Activated CD8-positive, alpha-beta T cell treated with anti-CD3 and anti-CD28 coated beads for 36 hours (primary cell): ENCODE data around the gene ATRIP. TPM values are rescaled to one million over a fixed set of nuclear protein-coding genes. Genes with fewer than 3 reads are reported as not detected.
A peak's percentile ranks its signal among the peaks of the same experiment; 100 is the strongest.

ENCODE experiments used
- ATAC-seq: fragments of 200-7000 bp; cut with Tn5 transposase; one replicate; pipeline ENCODE4 v1.10.0; 2021; ENCODE audit warnings: mild to moderate bottlenecking, moderate library complexity
- CTCF ChIA-PET: fragments of 350-600 bp; sonication (Branson Sonifier 250); formaldehyde crosslinking; loops from one replicate; lab custom pipeline; 2021; ENCODE audit warnings: antibody characterized with exemption; lab: Charles Lee
- POLR2A ChIA-PET: fragments of 350-600 bp; sonication (Branson Sonifier 250); formaldehyde crosslinking; loops from one replicate; lab custom pipeline; 2021; ENCODE audit warnings: antibody characterized with exemption; lab: Charles Lee
- DNase-seq: peaks from one replicate; pipeline ENCODE4 v3.0.0-alpha.2; 2020
- H3K27ac Mint-ChIP-seq: one replicate; pipeline ENCODE4 v1.8.0; 2021; ENCODE audit warnings: mild to moderate bottlenecking, mixed read lengths
- H3K27me3 Mint-ChIP-seq: one replicate; pipeline ENCODE4 v1.8.0; 2021; ENCODE audit warnings: mixed read lengths
- H3K36me3 Mint-ChIP-seq: one replicate; pipeline ENCODE4 v1.8.0; 2021; ENCODE audit warnings: low read depth, mixed read lengths
- H3K4me1 Mint-ChIP-seq: one replicate; pipeline ENCODE4 v1.8.0; 2021; ENCODE audit warnings: low read depth, mixed read lengths
- H3K4me3 Mint-ChIP-seq: one replicate; pipeline ENCODE4 v1.8.0; 2021; ENCODE audit warnings: mild to moderate bottlenecking, moderate library complexity, mixed read lengths
- H3K9me3 Mint-ChIP-seq: one replicate; pipeline ENCODE4 v1.8.0; 2021; ENCODE audit warnings: mixed read lengths
- intact Hi-C: fragments of 100-400 bp; cut with micrococcal nuclease; formaldehyde crosslinking; loops from one replicate; pipeline ENCODE4 v1.10.0; 2022
- total RNA-seq, 2 experiments: library from RNA; stranded (reverse); gene quantifications; one replicate each; pipeline ENCODE4 v1.2.3, GENCODE V29; 2021
- TF ChIP-seq, protein P1 (sequence below): fragments of 200-600 bp; IDR thresholded peaks from one replicate; pipeline ENCODE4 v1.8.0; 2022; ENCODE audit warnings: antibody characterized with exemption, mild to moderate bottlenecking

The ATRIP gene
- total RNA-seq, 2 experiments from 2014 or later = 12.4 to 15.0 TPM

DNA sequence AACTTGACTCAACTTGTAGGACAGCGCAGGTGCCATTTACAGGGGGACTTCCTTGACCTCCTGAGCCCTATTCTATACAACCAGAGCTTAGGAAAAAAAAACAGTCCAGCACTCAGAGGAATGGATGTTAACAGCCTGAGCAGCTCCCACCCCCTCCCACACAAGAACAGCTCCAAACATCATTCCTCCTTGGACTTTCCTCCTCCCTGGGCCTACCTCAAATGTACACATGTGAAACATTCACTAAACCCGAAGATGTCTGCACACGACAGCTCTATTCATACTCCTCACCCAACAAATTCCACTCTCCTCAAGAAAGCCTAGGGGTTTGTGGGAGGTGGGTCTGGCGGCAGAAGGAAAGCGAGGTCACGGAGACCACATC is 503 bp upstream of the ATRIP start:
- H3K4me1 Mint-ChIP-seq = peaks cover 42% of the 10 kb centered on the region
- intact Hi-C loops = no loop called here

DNA sequence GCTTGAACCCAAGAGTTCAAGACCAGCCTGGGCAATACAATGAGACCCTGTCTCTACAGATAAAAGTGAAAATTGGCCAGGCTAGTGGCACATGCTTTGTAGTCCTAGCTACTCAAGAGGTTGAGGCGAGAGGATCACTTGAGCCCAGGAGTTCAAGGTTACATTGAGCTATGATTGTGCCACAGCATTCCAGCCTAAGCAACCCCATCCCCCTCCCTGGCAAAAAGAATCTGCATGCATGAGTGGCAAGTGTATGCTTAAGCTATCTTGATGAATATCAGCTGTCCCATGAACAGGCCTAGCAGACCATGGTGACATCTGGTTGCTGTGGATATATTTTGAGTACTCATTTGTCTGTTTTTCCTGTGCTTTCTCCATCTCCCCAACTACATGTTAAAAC is 4.7 kb downstream of the ATRIP start:
- ATAC-seq (no peak), DNase-seq (no peak)
- Mint-ChIP-seq H3K9me3 (no peaks in the 10 kb centered on the region), H3K36me3 (peaks cover 36% of the 10 kb centered on the region), H3K4me1 (peaks cover 15% of the 10 kb centered on the region), H3K27ac (no peak overlapping the region), H3K27me3 (no peaks in the 10 kb centered on the region), H3K4me3 (no peak overlapping the region)
- intact Hi-C loops = no loop called here
- POLR2A ChIA-PET = interaction anchor here (0.7 kb wide), 2 partner anchors 19 to 212 kb away, joined by 3 read pairs; no protein-coding TSS in a partner anchor
- TF ChIP-seq, protein P1, sequence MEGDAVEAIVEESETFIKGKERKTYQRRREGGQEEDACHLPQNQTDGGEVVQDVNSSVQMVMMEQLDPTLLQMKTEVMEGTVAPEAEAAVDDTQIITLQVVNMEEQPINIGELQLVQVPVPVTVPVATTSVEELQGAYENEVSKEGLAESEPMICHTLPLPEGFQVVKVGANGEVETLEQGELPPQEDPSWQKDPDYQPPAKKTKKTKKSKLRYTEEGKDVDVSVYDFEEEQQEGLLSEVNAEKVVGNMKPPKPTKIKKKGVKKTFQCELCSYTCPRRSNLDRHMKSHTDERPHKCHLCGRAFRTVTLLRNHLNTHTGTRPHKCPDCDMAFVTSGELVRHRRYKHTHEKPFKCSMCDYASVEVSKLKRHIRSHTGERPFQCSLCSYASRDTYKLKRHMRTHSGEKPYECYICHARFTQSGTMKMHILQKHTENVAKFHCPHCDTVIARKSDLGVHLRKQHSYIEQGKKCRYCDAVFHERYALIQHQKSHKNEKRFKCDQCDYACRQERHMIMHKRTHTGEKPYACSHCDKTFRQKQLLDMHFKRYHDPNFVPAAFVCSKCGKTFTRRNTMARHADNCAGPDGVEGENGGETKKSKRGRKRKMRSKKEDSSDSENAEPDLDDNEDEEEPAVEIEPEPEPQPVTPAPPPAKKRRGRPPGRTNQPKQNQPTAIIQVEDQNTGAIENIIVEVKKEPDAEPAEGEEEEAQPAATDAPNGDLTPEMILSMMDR = no peak
- CTCF ChIA-PET = interaction anchor here (1.2 to 5.8 kb wide), 5 partner anchors 12 to 98 kb away, joined by 3 to 55 read pairs (median 4); partner anchors contain the start of genes CCDC51 and TMA7

More for the DNA sequence above, 503 bp upstream of the ATRIP start:
- ChIA-PET POLR2A (interaction anchor here (0.6 to 4.9 kb wide), 17 partner anchors 10 to 217 kb away, joined by 3 to 32 read pairs (median 3); partner anchors contain the start of genes CELSR3 and ZNF589), CTCF (interaction anchor here (0.7 to 5.9 kb wide), 16 partner anchors 10 to 172 kb away, joined by 3 to 111 read pairs (median 4); no protein-coding TSS in a partner anchor)
- ATAC-seq (no peak), DNase-seq (no peak)
- Mint-ChIP-seq H3K36me3 (peaks cover 36% of the 10 kb centered on the region), H3K27ac (peak overlapping the region; percentile 83), H3K9me3 (no peaks in the 10 kb centered on the region), H3K4me3 (peak overlapping the region; percentile 89), H3K27me3 (no peaks in the 10 kb centered on the region)
- TF ChIP-seq, protein P1 = no peak

DNA sequence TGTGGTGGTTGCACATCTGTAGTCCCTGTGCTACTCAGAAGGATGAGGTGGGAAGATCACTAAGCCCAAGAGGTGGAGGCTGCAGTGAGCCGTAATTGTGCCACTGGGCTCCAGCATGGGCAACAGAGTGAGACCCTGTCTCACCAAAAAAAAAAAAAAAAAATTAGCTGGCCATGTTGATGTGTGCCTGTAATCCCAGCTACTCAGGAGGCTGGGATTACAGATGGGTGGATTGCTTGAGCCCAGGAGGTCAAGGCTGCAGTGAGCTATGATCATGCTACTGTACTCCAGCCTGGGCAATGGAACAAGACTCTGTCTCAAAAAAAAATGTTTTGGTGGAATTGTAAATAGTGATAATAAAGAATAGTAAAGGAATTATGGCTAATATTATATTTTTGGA is 9.9 kb downstream of the ATRIP start:
- no peaks in the 10 kb centered on the region for H3K4me1 Mint-ChIP-seq
- peaks cover 42% of the 10 kb centered on the region for H3K36me3 Mint-ChIP-seq
- H3K9me3 Mint-ChIP-seq = no peaks in the 10 kb centered on the region
- ChIA-PET CTCF (interaction anchor here (0.7 to 2.6 kb wide), 5 partner anchors 8 to 263 kb away, joined by 3 to 23 read pairs (median 4); no protein-coding TSS in a partner anchor), POLR2A (interaction anchor here (1.0 to 1.1 kb wide), 2 partner anchors 9 to 145 kb away, joined by 3 to 4 read pairs; a partner anchor contains a TSS)
- DNase-seq (no peak), ATAC-seq (no peak)
- no peaks in the 10 kb centered on the region for H3K27me3 Mint-ChIP-seq
- TF ChIP-seq, protein P1 = no peak
- no peak overlapping the region for H3K27ac Mint-ChIP-seq
- intact Hi-C loops = no loop called here
- no peak overlapping the region for H3K4me3 Mint-ChIP-seq

DNA sequence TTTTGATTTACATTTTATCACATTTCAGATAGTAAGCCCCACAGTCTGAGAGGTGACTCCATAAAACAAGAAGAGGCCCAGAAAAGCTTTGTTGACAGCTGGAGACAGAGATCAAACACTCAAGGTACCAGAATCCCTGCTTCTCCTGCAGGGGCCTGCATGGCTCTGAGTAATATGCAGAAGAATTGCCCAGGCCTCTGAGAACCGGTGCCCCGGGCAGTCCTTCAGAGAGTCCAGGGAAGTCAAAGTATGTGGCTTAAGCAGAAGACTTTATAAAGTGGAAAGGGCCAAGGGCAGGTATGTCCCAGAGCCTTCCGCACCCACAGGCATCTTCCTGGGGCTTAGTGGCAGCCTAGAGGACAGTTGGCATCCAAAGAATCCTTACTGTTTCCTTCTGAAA is 12.8 kb downstream of the ATRIP start:
- no peaks in the 10 kb centered on the region for H3K9me3 Mint-ChIP-seq
- ChIA-PET POLR2A (interaction anchor here (1.1 to 3.4 kb wide), 2 partner anchors 13 to 14 kb away, joined by 4 to 12 read pairs; partner anchors contain the start of gene ATRIP), CTCF (interaction anchor here (1.3 to 2.3 kb wide), 3 partner anchors 12 to 59 kb away, joined by 3 to 9 read pairs (median 8); partner anchors contain the start of gene ATRIP)
- no peaks in the 10 kb centered on the region for H3K4me1 Mint-ChIP-seq
- intact Hi-C loops = no loop called here
- no peaks in the 10 kb centered on the region for H3K27me3 Mint-ChIP-seq
- H3K27ac Mint-ChIP-seq = no peak overlapping the region
- no peak for DNase-seq
- peaks cover 26% of the 10 kb centered on the region for H3K36me3 Mint-ChIP-seq
- TF ChIP-seq, protein P1 = no peak
- no peak overlapping the region for H3K4me3 Mint-ChIP-seq
- no peak for ATAC-seq
